ENCODE data around the gene BCKDHB.
A peak's percentile ranks its signal among the peaks of the same experiment; 100 is the strongest.
"Not testable (repeated sequence)": the region's sequence is repeated elsewhere in the genome, so short reads cannot be mapped to it uniquely, and the experiment has no call there.

Gene BCKDHB

DNA sequence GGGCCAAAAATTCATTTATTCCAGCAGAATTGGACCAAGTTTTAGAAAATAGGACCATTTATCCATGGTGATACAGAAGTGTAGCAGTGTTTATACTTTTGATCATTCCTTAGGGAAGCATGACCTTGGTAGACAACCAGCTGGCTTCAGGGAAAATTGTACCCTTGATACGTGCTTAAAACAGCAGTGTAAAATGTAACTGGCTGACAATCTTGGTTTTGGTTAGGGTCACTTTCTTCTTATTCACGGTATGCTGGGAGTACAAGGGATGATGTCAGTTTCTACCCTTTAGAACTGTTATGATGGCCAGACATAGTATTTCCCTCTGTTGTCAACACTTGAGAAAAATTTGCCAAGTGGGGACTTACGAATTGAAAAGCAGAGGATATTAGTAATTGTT is 157.1 kb downstream of the BCKDHB start:
- DNase-seq (ENCODE audit: low spot score), result no peak

DNA sequence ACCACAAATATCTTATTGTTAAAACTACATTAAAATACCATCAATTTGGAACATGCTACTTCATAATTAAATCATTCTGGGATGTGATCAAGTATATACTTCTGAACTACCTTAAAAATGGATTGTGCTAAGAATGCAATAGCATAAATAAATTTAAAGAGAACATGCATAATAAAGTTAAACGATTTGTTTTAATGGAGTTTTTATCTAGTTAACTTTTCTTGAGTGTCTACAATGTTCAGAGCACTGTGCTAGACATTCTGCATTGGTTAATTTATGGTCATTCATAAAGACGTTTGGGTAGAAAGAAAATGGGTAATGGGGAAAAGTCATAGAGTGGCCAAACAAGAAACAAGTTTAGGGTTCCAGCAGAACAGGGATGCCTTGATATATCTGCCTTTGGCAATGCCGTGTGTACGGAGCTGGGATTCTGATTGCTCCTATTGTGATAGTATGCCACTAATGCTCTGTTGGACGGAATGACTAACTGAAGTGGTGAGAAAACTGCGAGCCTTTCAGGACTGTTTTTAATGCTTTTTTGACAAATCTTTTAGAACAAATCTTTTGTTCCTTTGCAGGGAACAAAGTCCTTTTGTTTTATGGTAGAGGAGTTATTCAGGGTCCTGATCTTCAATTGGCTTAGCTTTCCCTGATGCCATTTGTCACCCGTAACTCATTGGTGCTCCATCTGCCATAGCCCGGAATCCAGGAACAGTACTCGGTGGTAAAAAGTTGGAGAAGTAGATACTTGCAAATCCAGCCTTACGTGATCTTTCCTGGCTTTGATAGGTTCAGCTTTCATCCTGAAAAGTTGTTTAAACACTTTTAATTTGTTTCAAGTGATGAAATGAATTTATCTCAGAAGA is 162.6 kb downstream of the BCKDHB start:
- DNase-seq (ENCODE audit: low spot score), result no peak

DNA sequence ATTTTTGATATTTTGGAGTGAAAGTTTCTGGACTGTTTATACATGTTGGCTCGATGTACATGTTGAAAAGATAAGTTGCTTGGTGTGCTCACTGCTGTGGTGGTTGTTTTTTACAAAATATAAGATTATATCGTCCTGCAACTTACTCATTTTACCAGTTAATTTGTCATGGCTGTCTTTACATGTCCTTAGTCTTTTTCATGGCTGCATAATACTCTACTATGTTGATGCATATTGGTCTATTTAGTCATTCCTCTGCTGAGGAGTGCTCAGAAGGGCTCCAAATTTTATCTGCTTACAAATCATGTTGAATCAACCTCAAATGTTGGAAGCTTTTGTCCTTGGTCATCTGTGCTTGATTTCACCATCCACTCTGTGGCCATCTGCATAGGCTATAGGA is 164.6 kb downstream of the BCKDHB start:
- DNase-seq (ENCODE audit: low spot score), result no peak

DNA sequence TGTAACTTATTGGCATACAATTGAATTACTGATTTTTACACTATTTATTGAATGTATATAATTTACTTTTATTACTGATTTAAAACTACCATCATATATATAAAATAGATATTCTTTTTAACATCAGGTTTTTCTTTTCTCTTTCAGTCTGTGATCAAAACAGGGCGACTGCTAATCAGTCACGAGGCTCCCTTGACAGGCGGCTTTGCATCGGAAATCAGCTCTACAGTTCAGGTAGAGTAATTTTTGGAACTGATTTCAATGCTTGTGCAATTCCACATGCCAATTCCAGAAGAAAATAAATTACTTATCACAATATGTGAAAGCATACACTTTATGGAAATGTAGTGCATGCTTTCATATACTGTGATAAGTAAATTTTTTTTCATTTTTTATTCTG is 166.5 kb downstream of the BCKDHB start:
- no peak for DNase-seq (ENCODE audit: low spot score)

DNA sequence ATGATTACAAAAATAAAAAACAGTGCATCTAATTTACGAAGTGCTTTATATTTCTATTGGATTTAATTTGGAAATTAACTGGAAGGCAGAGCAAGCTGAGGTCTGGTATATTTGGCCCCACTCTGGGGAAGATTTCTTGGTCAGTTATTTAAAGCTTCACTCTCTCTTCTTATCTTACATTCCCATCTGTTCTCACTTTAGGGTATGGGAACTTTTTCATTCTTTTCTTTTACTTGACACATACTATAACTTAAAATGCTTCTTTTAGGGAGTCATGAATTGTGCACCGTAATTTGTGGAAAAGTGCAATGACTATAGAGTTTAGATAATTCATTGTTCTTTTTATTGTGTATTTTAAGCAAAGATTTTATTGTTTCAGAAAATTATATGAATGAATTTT is 170.4 kb downstream of the BCKDHB start:
- no peak for DNase-seq (ENCODE audit: low spot score)

DNA sequence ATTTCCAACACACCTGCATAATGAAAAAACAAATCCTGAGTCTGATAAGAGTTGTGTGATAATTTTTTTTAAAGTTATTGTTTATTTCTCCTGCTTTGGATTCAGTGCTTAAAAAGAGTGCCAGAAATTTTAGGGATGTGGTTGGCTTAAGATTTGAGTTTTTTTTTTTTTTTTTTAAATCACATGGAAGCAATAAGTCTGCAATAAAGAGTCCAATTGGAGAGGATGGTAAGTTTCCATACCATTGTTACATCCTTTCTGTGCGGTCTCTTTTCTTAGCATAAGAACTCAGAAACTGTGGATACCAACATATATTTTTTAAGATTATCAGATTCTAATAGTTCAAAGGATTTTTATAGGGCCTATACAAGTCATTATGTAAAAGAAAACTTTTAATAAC is 171.0 kb downstream of the BCKDHB start:
- no peak for DNase-seq (ENCODE audit: low spot score)

DNA sequence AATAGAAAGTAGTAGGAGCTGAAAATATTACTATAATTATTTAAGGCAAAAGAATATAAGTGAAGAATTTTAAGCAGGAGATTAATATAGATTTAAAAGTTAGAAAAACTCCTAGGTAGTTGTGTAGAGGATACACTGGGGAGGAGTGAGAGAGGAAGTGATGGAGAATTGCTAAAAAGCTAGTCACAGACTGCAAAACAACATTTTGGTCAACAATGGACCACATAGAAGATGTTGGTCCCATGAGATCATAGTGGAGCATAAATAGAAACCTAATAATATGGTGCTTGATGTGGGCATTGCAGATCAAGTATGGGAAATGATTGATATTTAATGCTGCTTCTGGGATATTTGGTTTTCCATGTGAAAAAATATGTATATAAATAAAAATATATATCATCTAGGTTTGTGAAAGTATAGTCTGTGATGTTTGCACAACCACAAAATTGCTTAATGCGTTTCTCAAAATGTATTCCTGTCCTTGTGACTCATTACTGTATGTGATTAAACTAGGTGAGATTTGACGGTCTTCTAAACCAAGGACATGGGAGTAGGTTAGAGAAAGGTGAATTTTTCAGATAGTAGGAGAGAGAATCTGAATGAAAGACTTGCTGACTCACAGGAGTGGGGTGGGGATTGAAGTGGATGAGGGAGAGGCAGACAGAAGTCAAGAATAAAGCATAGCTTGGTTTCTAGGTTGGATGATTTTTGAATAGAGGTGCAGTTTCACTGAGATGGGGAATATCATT is 174.0 kb downstream of the BCKDHB start:
- peak; percentile 0 for DNase-seq (ENCODE audit: low spot score)

DNA sequence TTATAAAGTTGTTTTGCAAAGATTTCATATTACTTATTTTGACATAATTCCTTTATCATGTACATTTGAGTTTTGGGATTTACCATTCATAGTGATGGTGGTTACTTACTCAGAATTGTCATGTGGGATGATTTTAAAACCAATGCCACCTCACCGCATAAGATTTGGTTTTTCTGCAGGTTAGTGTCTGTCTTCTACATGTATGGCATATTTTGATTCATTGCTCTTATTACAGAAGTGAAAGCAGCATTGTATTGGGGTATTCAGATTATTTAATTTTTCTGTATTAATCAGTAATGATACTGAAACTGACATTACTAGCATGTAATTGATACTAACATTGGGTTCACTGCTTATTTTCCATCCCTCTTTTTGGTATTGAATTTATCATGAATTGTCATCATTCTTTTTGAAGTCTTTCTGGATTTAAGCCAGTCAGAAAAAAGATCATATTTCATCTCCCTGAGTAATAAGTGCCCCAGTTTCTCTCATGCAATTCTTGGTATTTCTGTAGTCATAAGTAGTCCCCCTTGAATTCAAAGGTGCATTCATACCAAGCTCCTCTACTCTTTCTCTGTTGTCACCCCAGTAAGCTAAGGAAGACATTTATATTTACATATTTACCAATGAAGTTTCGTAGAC is 176.6 kb downstream of the BCKDHB start:
- DNase-seq (ENCODE audit: low spot score), result no peak

DNA sequence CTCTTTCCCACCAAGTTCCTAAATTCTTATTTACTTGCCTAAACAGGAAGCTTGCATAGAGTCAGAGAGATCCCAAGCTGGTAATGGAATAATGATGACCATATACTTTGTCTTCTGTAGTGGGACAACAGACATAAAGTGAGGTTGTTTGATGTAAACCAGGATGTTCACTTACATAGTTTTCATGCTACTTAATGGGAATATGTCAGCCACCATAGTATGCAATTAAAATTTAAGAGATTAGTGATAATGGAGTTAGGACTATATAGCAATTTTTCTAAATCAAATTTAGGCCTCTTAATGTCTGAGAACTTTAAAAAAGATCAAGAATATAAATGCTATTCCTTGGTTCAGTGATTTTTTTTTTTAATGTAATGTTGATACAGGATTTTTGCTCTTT is 180.6 kb downstream of the BCKDHB start:
- no peak for DNase-seq (ENCODE audit: low spot score)

DNA sequence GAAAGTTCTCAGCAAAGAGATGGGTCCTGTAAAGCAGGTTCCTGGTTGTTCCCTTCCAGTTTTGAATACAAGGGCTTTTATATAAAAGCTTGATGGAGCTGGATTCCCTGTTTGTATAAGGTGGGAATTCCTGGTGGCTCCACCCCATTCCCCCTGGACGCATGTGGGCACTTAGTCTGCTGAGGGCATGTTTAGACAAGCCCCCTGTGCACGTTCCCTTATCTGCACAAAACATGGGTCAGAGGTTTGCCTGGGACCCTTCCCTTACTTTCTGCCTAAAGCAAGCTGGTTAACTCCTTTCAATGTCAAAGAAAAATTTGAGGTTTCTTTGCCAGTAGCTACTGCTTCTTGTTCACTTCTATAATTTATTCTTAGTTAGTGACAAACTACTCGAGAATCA is 181.1 kb downstream of the BCKDHB start:
- DNase-seq (ENCODE audit: low spot score), result no peak

DNA sequence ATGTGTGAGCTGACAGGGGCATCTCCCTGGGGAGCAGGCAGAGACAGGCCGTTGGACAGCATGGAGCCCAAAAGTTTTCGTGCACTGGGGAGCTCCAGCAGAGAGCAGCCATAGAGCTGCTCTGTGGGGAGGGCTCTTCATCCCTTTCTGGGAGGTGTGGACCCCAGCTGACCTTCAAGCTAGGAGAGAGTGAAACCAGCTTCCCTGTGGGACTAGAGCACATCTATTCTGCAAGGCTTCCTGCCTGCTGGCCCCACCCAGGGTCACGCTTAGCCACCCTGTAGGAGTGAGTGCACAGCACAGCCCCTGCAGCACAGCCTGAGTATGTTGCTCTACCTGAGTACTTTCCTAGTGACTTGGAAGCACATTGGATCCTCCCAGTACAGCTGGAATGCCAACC is 183.3 kb downstream of the BCKDHB start:
- DNase-seq (ENCODE audit: low spot score), result no peak

DNA sequence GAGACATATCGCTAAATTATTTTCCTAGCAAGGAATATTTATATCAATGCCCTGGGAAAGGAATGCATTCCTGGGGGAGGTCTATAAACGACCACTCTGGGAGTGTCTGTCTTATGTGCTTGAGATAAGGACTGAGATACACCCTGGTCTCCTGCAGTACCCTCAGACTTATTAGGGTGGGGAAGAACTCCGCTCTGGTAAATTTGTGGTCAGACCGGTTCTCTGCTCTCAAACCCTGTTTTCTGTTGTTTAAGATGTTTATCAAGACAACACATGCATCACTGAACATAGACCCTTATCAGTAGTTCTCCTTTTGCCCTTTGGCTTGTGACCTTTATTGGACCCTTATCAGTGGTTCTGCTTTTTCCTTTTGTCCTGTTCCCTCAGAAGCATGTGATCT is 188.1 kb downstream of the BCKDHB start:
- DNase-seq (ENCODE audit: low spot score), result not testable (repeated sequence)

DNA sequence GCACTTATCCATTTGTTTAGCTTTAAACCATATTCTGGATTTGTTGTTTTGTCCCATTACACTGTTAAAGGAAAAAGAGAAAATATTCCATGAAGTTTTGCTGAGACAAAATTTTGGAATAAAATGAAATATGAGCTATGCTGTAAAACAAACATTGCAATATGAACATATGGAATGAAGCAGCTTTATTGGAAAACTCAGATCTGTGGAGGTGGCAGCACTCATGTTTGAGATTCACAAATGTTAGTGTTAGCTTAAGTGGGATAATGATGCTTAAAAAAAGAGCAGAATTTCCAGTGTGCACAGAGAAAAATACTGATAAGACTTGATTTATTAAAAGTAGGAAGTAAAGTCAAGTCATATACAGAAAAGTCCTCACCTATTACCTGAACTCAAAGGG is 196.2 kb downstream of the BCKDHB start:
- DNase-seq (ENCODE audit: low spot score), result no peak

DNA sequence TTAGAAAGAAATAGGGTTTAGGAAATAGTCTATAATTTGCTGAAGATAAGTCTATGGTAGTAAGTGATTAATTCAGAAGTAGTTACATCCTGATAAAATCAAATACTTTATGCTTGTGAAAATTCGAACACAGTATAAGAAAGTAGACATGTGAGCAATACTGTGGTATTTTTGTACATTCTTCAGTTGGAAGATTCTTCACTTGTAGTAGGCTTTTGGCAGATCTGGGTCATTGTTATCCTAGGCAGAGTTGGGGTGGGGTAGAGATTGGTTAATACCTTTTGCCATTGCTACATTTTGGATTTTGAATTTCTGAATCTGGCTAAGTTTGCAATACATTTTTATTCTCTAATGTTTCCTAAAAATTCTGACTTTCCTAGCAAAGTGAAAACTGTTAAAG is 197.5 kb downstream of the BCKDHB start:
- no peak for DNase-seq (ENCODE audit: low spot score)

DNA sequence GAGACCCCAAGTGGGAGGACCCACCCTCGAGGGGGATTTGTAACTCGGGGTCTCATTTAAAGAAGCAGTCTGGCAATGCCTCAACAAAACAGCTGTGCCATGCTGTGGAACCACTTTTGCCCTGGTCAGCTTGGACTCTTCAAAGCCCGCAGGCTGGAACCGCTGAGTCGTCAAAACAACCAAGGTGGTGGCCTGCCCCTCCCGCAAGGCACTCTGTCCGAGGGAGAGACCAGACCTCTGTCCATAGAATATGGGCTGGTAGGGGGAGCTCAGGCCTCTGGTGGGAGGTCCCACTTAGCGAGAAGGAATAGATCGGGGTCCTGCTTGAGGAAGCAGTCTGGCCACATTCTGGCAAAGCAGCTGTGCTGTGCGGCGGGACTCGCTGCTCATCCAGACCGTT is 208.1 kb downstream of the BCKDHB start:
- no peak for DNase-seq (ENCODE audit: low spot score)

DNA sequence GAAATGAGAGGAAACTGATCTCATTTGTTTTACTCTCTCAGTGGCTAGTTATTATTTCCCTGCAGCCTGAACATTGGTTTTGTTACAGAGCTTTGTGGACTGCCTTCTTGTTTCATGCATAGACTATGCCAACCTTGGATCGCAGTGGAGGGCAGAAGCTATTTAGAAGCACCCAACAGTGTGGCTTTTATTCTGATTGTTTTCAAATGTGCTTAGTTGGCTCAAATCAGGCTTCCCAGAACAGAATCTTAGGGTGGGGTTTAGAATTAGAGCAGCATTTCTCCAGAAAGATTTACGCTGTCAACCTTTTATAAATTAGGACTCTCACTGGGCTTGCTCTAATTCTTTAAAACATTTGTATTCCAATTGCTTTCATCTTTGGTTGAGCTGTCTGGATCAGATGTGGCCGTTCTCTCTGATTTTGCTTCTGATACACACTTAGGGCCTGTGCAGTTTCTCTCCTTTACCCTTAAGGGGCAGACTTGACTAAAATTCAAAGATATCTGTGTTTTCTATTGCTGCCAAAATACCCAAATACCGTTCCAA is 210.3 kb downstream of the BCKDHB start:
- no peak for DNase-seq (ENCODE audit: low spot score)

DNA sequence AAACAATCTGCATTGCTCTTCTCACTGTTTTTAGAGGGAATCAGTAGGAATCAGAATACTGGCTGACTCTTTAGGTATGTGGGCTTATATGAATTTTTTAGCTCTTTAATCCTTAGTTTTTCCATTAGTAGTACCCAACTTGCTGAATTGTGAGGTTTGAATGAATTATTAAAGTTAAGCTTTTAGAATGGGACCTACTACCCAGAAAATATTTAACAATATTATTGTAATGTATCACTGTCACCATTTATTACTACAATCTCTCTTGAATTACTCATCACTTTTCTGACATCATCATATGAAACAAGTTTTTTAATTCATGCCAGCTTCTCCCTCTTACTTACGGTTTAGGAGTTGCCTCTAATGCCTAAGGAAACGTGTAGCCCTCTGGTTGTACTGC is 212.7 kb downstream of the BCKDHB start:
- DNase-seq (ENCODE audit: low spot score), result no peak

DNA sequence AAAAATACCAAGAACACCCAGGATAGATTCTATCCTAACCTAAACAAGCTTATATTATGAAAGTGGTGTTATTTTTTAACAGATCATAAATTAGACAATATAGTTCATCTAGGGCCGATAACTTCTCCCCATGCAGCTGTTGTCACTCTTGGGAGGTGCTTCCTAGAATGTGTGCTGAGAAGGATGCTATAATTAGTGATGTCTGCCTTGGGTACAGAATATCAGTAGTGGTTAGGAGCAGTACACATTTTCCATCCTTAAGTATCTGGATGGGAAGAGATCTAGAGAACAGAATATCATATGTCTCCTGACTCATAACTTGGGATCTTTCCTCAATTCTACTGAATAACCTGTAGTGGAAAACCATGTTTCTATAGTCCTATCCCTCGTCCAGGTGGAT is 214.5 kb downstream of the BCKDHB start:
- DNase-seq (ENCODE audit: low spot score), result no peak

DNA sequence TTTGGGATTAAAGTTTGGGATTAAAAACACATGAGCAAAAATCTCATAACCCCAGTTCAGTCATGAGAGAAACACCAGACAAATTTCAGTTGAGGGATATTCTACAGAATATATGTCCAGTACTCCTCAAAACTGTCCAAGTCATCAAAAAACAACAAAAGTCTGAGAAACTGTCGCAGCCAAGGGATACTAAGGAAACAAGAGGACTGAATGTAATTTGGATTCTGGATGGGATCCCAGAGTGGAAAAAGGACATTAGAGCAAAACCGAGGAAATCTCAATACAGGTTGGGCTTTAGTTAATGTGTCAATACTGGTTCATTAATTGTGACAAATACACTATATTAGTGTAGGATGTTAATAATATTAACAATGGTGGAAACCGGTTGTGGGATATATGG is 219.3 kb downstream of the BCKDHB start:
- DNase-seq (ENCODE audit: low spot score), result no peak

DNA sequence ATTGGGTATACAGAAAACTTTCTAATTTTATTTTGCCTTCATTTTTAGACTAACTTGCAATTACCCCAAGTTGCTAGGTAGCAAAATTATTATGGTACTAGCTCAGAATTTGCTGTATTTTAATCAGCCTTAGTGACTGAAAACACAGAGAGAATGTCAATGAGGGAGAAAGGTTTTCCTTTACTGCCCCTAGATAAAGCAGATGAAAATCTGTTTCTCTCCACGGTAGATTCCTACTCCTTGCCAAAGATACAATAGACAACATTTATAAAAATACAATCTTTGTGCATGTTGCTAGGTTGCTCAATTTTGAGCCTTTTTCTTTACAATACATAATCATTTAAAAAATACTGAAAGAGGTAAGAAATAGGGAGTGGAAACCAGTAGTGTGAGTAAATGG is 222.2 kb downstream of the BCKDHB start:
- no peak for DNase-seq (ENCODE audit: low spot score)

DNA sequence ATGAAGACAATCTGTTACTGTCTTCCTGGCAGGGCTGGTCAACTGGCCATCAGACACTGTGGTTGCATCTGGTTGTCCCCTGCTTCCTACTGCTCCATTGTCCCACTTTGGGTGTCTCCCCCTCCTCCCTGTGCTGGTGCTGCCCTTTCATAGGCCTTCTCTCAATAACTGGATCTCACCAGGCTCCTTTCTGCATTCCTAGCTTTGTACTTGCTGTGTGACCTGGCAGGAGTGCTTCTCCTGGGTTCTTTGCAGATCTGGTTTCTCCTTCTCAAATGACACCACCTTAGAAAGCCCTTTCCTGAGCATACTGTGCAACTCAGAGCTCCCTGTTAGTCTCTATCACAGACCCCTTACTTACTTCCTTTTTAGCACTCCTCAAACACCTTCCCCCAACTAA is 223.0 kb downstream of the BCKDHB start:
- DNase-seq (ENCODE audit: low spot score), result no peak

DNA sequence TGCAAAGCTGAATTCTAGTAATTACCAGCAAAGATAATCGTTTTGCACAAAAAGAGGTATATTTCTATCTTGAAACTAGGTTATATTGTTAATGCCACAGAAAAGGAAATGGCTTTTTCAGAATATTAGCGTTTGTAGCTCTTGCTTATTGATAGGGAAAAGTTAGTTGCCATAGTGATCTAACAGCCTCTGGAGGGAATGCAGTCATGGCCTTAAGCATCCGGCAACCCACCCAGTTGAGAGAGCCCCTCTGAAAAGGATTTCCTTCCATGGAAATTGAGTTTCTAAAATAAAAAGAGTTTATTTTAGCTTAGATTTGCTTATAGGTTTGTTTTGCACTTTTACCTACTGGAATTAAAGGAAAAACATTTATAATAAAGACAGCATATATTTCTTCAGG is 224.5 kb downstream of the BCKDHB start:
- no peak for DNase-seq (ENCODE audit: low spot score)

DNA sequence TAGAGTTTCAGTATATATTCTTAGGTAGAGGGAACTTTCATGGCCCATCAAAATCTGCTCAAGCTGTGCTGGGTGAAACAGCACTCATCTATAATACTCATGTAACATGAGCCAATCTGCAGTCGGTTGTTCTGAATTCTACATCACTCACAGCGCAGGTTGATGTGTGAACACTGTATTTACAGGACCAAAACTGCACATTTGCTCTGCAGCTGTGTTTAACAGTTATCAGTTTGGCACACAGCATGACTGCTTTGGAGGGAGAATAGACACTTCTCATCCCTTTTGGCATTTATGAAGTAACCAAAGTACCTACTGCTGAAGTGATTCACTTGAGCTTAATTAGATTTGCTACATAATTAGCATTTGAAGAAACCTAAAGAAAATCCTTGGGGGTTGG is 225.1 kb downstream of the BCKDHB start:
- no peak for DNase-seq (ENCODE audit: low spot score)

Measured in kidney capillary endothelial cell (primary cell).